Activated T-helper 2 cell treated with anti-CD3 and anti-CD28 coated beads, Interferon-gamma antibody, Interleukin-2, Interleukin-4, amounts not matched to agents 10 μg/mL and 5 μg/mL and 100 μg/mL, durations not matched to agents 14 hours and 24 hours and 36 hours (primary cell): ENCODE results near the gene OVOL2. TPM values are rescaled to one million over a fixed set of nuclear protein-coding genes. Genes with fewer than 3 reads are reported as not detected.

Experiments used
- DNase-seq: peaks from one replicate; pipeline ENCODE4 v3.0.0; 2021; ENCODE audit warnings: low spot score
- H3K27ac Mint-ChIP-seq: one replicate; pipeline ENCODE4 v1.8.0; 2021; ENCODE audit warnings: mixed read lengths
- H3K27me3 Mint-ChIP-seq: one replicate; pipeline ENCODE4 v1.8.0; 2021; ENCODE audit warnings: low read depth, mixed read lengths
- H3K36me3 Mint-ChIP-seq: one replicate; pipeline ENCODE4 v1.8.0; 2021; ENCODE audit warnings: low read depth, mixed read lengths
- H3K4me1 Mint-ChIP-seq: one replicate; pipeline ENCODE4 v1.8.0; 2021; ENCODE audit warnings: low read depth, mixed read lengths
- H3K4me3 Mint-ChIP-seq: one replicate; pipeline ENCODE4 v1.8.0; 2021; ENCODE audit warnings: low read depth, mild to moderate bottlenecking, moderate library complexity, mixed read lengths
- H3K9me3 Mint-ChIP-seq: one replicate; pipeline ENCODE4 v1.8.0; 2021; ENCODE audit warnings: mixed read lengths
- intact Hi-C: fragments of 100-400 bp; cut with micrococcal nuclease; formaldehyde crosslinking; loops from one replicate; pipeline ENCODE4 v1.15.1; 2023
- total RNA-seq: library from RNA; stranded (reverse); gene quantifications from 2 replicates; pipeline ENCODE4 v1.2.3, GENCODE V29; 2022

The OVOL2 gene
- total RNA-seq, 1 donor from 2014 or later, result not detected

DNA sequence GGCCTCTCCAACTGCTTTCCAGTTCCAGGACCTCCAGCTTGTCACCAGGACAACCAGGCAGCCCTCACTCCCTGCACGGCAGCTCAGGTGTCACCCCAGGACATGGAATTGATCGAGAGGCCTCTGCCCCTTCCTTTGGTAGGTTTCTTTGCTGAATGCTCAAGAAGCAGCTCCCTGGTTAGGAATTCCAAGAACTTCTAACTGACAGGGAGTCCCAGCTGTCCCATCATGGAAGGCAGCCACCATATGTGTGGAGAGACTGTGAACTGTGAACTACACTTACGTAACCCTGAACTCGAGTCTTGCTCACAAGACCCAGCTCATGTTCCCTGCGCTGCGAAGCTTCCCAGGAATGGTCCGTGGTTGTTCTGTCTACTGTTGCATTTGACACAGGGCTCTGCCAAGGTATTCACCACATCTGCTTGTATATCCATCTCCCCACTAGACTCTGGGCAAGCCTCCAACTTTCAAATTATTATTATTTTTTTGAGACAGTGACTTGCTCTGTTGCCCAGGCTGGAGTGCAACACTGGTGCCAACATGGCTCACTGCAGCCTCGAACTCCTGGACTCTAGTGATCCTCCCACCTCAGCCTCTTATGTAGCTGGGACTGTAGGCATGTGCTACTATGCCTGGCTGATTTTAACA, 53.2 kb downstream of the OVOL2 start:
- Mint-ChIP-seq H3K4me3 (no peak overlapping the region), H3K27me3 (no peaks in the 10 kb centered on the region), H3K36me3 (no peaks in the 10 kb centered on the region), H3K4me1 (no peaks in the 10 kb centered on the region), H3K27ac (no peak overlapping the region), H3K9me3 (no peaks in the 10 kb centered on the region)
- intact Hi-C loops, result no loop called here
- no peak for DNase-seq

DNA sequence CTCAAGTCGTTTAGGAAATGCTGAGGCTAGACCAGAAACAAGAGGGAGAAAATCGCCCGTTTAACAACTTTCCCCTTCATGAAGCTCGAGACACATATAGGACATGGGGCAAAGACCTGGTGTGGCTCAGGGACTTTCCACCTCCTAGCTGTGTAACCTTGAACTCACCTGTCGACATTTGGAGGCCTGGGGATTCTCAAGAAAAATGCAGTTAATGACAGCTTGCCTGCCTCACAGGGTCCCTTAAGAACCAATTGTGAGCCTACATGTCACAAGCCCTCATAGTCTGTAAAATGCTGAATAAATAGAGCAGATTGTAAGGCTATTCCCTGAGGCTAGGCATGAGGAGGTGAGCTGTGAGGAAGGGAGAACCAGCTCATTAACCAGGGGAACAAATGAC, 53.8 kb downstream of the OVOL2 start:
- Mint-ChIP-seq H3K9me3 (no peaks in the 10 kb centered on the region), H3K4me1 (no peaks in the 10 kb centered on the region), H3K36me3 (no peaks in the 10 kb centered on the region), H3K27ac (no peak overlapping the region), H3K27me3 (no peaks in the 10 kb centered on the region), H3K4me3 (no peak overlapping the region)
- no peak for DNase-seq
- intact Hi-C loops, result no loop called here

DNA sequence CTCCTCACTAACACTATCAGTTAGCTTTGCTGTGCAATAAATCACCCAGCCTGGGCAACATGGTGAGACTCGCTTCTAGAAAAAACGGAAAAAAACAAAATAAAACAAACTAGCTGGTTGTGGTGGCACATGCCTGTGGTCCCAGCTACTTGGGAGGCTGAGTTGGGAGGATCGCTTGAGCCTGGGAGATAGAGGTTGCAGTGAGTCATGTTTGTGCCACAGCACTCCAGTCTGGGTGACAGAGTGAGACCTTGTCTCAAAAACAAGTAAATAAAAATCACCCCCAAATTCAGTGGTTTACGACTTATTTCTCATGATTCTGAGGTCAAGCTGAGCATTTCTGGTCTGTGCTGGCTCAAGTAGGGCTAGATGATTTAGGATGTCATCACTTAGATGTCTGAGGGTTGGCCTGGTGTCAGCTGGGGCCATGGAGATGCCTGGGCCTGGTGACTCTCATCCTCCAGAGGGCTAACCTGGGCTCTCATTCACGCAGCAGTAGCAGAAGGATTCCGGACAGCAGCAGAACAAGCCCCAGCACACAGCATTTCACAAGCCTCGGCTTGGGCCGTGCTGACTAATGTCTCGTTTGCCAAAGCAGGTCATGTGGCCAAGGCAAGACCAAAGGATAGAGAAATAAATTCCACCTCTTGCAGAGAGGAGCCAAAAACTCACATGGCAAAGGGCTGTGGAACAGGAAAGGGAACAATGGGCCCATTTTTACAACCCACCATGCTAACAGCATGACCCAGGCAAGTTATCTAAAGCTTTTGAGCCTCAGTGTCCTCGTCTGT, 56.4 kb downstream of the OVOL2 start:
- Mint-ChIP-seq H3K4me3 (no peak overlapping the region), H3K27me3 (no peaks in the 10 kb centered on the region), H3K9me3 (no peaks in the 10 kb centered on the region), H3K27ac (no peak overlapping the region), H3K4me1 (peaks cover 10% of the 10 kb centered on the region), H3K36me3 (no peaks in the 10 kb centered on the region)
- no peak for DNase-seq
- intact Hi-C loops, result no loop called here

DNA sequence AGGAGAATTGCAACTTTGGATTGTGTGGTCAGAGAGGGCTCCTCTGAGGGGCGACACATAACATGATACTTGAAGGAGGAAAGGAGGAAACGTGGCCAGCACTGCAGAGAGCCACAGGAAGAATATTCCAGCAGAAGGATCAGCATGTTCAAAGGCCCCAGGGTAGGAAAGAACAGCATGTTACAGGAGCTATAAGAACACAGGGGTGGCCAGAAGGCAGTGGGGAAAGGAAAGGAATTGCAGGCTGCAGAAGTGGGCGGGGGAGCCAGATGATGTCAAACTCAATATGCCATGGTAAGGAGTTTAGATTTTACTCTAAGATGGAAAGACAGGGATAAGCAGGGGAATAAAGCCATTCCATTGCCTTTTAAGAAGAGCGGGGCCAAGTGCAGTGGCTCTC, 58.1 kb downstream of the OVOL2 start:
- no peaks in the 10 kb centered on the region for H3K36me3 Mint-ChIP-seq
- H3K27ac Mint-ChIP-seq, result no peak overlapping the region
- DNase-seq, result no peak
- H3K27me3 Mint-ChIP-seq, result no peaks in the 10 kb centered on the region
- no peaks in the 10 kb centered on the region for H3K9me3 Mint-ChIP-seq
- H3K4me3 Mint-ChIP-seq, result no peak overlapping the region
- intact Hi-C loops, result loop anchor here (10.0 kb wide), 2 partner anchors 55 to 175 kb away; no protein-coding TSS in a partner anchor
- H3K4me1 Mint-ChIP-seq, result peaks cover 19% of the 10 kb centered on the region

DNA sequence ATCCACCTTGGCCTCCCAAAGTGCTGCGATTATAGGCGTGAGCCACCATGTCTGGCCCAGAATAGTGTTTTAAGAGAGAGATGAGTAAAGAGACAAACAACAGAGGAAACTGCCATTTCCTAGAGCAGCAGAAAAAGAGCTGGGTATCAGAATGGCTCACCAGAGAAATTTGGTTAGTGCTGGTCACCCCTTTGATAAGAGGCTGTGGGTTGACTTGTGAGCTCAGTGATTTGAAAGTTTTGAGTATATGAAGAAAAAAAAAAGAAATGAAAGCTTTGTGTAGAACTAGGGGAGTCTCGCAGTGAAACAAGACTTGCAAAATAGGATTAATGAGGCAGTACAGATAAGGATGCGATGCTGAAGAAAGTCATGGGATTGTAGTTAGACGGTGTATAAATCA, 59.3 kb downstream of the OVOL2 start:
- no peak overlapping the region for H3K4me3 Mint-ChIP-seq
- H3K27ac Mint-ChIP-seq, result no peak overlapping the region
- H3K4me1 Mint-ChIP-seq, result peaks cover 23% of the 10 kb centered on the region
- no peaks in the 10 kb centered on the region for H3K27me3 Mint-ChIP-seq
- no peak for DNase-seq
- intact Hi-C loops, result loop anchor here (10.0 kb wide), 2 partner anchors 54 to 174 kb away; no protein-coding TSS in a partner anchor
- H3K9me3 Mint-ChIP-seq, result no peaks in the 10 kb centered on the region
- no peaks in the 10 kb centered on the region for H3K36me3 Mint-ChIP-seq

DNA sequence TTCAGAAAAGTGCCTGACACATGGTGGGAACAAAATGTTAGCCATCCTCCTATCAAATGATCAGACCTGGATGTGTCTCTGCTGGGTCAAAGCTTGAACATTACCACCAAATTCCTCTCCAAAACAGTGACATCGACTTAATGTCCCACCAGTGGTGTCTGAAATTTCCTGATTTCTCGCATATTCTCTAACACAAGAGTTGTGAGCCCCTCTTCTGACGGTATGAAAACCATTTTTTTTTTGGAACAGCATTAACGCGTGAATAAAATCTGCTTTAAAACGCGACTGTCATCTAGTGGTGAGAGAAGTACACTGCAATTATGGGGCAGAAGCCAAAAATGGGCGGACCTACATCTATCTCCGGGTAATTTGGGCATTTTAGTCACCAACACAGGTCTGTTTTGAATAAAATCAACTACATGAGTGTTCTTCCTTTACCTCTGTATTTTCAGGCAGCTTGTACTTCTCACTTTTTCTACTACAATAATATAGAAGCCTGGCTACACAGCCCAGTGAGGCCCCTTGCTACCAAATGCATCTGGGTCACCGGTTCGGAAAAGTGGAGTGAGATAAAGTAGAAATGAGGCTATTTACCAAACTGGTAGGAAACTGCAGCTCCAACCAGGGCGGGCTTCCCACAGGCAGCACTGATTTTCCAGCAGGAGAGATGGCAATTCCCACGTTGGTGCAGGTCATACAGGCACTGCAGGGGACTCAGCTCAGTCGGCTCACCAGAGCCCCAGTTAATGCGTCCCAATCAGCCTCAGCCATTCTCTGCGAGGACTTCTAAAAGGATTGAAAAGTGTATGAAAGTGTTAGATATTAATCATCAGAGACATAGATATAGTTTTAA, 61.5 kb downstream of the OVOL2 start:
- H3K9me3 Mint-ChIP-seq, result no peaks in the 10 kb centered on the region
- H3K4me3 Mint-ChIP-seq, result no peak overlapping the region
- H3K27me3 Mint-ChIP-seq, result no peaks in the 10 kb centered on the region
- peak overlapping the region; percentile 44 for H3K27ac Mint-ChIP-seq
- H3K4me1 Mint-ChIP-seq, result peaks cover 39% of the 10 kb centered on the region
- peak; percentile 39 for DNase-seq
- H3K36me3 Mint-ChIP-seq, result peaks cover 3% of the 10 kb centered on the region
- intact Hi-C loops, result loop anchor here (10.0 kb wide), 2 partner anchors 51 to 171 kb away; no protein-coding TSS in a partner anchor

DNA sequence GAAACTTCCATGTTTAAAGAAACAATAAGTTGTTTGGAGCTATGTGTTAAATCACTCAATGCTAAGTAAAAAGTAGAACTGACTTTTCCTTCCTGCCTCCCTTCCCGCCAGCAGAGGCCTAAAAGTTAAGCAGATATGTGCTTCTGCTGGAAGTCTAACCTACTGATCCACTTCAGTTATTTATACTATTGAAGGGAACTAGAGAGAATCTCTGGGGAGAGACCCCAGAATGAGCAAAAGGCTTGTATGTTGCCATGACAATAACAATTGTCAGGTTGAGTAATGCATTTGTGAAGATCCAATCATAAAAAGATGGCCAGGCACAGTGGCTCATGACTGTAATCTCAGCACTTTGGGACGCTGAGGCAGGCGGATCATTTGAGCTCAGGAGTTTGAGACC, 64.2 kb downstream of the OVOL2 start:
- DNase-seq, result no peak
- Mint-ChIP-seq H3K4me3 (no peak overlapping the region), H3K27ac (peak overlapping the region; percentile 94), H3K36me3 (peaks cover 20% of the 10 kb centered on the region), H3K4me1 (peaks cover 42% of the 10 kb centered on the region), H3K9me3 (no peaks in the 10 kb centered on the region), H3K27me3 (no peaks in the 10 kb centered on the region)
- intact Hi-C loops, result loop anchor here (2.0 to 10.0 kb wide), 8 partner anchors 49 to 463 kb away; partner anchors contain the start of genes BFSP1 and RRBP1

DNA sequence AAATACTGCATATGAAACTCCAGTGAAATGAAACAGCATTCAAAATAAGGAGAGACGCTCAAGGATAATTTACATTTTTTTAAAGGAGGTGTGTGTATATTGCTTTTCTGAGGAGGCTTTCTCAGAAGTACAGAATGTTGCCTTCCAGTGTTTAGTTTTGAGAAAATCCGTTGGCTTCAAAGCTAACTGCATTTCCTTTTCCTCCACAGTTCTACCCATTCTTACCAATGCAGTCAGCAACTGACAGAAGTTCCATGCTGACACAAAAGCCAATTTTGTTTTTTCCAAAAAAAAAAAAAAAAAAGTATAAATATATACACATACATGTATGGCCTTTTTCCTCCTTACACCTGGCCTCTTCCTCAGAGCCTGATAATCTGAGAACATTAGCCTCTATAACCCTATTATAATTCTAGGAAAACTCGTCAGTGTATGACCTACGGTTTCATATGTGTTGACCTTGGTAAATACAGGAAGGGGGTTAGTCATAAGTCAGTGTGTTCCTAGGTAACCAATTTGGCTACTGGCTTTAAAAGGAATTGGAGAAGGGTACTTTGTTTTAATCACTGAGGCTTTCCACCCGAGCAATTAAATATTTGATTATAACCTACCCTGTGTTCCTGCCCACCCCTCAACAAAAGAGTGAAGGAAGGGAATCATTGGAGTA, 64.7 kb downstream of the OVOL2 start:
- intact Hi-C loops, result loop anchor here (1.0 to 10.0 kb wide), 11 partner anchors 25 to 488 kb away; partner anchors contain the start of genes BFSP1, RRBP1 and SNX5
- Mint-ChIP-seq H3K4me3 (peak overlapping the region; percentile 40), H3K27ac (peak overlapping the region; percentile 94), H3K36me3 (peaks cover 25% of the 10 kb centered on the region), H3K27me3 (no peaks in the 10 kb centered on the region), H3K9me3 (no peaks in the 10 kb centered on the region), H3K4me1 (peaks cover 42% of the 10 kb centered on the region)
- no peak for DNase-seq

DNA sequence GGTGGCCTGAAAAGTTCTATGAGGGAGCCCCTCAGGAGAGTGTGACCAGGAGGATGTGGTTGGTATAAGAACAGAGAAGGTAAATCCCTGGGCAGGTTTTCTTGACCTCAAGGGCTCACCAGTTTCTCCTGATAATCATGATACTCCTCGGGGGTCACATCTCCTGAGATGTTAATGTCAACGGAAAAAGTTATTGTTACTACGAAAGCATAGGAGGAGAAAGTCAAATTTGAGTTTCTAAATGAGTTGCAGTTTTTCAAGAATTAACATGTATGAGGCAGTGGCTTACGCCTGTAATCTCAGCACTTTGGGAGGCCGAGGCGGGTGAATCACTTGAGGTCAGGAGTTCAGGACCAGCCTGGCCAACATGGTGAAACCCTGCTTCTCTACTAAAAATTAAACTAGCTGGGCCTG, 65.5 kb downstream of the OVOL2 start:
- Mint-ChIP-seq H3K9me3 (no peaks in the 10 kb centered on the region), H3K4me1 (peaks cover 44% of the 10 kb centered on the region), H3K27ac (peak overlapping the region; percentile 94), H3K27me3 (no peaks in the 10 kb centered on the region), H3K36me3 (peaks cover 33% of the 10 kb centered on the region), H3K4me3 (peak overlapping the region; percentile 40)
- peak; percentile 32 for DNase-seq
- intact Hi-C loops, result loop anchor here (1.0 to 10.0 kb wide), 11 partner anchors 24 to 487 kb away; partner anchors contain the start of genes BFSP1, RRBP1 and SNX5

DNA sequence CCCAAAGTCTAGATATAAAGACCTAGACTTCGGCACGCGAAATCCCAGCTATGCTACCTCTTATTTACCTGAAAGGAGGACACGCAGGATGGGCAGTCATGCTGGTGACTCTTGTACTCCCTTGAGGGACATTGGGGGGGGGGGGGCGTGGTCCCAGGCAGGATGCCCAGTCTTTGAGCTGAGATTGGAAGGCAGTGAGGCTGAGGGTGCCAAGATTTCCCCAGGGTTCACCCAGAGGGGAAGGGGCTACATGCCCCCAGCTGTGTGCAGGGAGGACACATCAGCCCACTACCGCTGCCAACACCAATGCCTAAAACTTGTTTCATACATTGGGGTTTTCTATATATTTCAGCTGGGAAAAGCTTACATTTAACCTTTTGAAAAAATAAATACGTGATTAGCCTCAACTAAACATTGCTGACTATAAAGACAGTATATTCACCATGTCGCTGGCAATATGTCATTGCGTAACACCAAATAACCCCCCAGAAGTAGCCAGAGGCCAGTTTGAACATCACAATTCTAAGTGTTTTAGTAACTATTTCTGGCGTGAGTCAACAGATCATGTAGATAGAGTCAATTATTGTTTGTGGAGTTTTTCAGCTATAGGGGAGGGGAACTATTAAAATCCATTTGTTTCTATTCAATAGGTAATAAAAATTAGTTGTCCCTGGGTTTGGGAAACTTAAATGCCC, 67.3 kb downstream of the OVOL2 start:
- no peak for DNase-seq
- no peaks in the 10 kb centered on the region for H3K27me3 Mint-ChIP-seq
- H3K27ac Mint-ChIP-seq, result peak overlapping the region; percentile 4
- no peak overlapping the region for H3K4me3 Mint-ChIP-seq
- peaks cover 39% of the 10 kb centered on the region for H3K36me3 Mint-ChIP-seq
- H3K4me1 Mint-ChIP-seq, result peaks cover 39% of the 10 kb centered on the region
- intact Hi-C loops, result loop anchor here (5.0 to 10.0 kb wide), 4 partner anchors 46 to 433 kb away; no protein-coding TSS in a partner anchor
- no peaks in the 10 kb centered on the region for H3K9me3 Mint-ChIP-seq

DNA sequence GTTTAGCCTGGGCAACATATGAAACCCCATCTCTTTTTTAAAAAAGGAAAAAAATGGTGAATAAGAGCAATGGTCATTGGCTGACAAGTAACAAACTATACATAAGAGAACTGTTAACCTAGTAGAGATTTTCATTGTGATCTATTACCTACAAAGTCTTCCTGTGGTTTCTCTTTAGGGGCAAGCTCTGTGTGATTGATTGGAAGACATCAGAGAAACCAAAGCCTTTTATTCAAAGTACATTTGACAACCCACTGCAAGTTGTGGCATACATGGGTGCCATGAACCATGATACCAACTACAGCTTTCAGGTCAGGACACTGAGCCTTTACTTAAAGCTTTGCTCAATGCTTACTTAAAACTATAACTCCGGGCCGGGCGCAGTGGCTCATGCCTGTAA, 69.7 kb downstream of the OVOL2 start:
- DNase-seq, result no peak
- Mint-ChIP-seq H3K9me3 (no peaks in the 10 kb centered on the region), H3K27me3 (no peaks in the 10 kb centered on the region), H3K36me3 (peaks cover 53% of the 10 kb centered on the region), H3K4me3 (no peak overlapping the region), H3K4me1 (peaks cover 39% of the 10 kb centered on the region), H3K27ac (peak overlapping the region; percentile 57)
- intact Hi-C loops, result no loop called here
